HG03457 (cell line): Measurements from ENCODE around the gene CHD5.

ENCODE experiments used
- ATAC-seq: cut with Tn5 transposase; IDR thresholded peaks from one replicate; pipeline ENCODE4 v1.9.1; 2021; ENCODE audit warnings: moderate number of reproducible peaks; ENCODE audit not compliant: unreplicated experiment

The CHD5 gene

GRCh38 chr1:6101826-6102531 lies 78.1 kb downstream of the CHD5 start:
- no peak for ATAC-seq

GRCh38 chr1:6100861-6101783 lies 79.0 kb downstream of the CHD5 start:
- no peak for ATAC-seq

GRCh38 chr1:6099787-6100765 lies 80.0 kb downstream of the CHD5 start:
- no peak for ATAC-seq

DNA sequence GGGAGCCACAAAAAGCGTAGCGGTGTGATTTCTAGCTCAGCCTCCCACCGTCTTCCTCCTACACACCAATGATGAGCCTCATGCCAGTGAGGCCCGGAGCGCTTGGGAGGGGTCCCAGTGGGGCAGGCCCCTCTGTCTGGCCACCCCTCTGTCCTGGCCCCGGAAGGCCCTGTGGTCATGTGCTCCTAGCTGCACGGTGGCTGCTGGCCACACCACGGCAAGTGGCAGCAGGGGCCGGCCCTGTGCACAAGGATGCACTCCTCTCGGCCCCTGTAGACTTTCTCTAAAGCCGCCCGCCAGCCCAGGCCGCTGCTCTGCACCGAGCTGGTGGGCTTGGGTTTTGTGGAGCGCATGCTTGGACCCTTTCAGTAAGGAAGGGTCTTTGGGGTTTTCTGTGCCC lies 80.8 kb downstream of the CHD5 start:
- ATAC-seq, result no peak

DNA sequence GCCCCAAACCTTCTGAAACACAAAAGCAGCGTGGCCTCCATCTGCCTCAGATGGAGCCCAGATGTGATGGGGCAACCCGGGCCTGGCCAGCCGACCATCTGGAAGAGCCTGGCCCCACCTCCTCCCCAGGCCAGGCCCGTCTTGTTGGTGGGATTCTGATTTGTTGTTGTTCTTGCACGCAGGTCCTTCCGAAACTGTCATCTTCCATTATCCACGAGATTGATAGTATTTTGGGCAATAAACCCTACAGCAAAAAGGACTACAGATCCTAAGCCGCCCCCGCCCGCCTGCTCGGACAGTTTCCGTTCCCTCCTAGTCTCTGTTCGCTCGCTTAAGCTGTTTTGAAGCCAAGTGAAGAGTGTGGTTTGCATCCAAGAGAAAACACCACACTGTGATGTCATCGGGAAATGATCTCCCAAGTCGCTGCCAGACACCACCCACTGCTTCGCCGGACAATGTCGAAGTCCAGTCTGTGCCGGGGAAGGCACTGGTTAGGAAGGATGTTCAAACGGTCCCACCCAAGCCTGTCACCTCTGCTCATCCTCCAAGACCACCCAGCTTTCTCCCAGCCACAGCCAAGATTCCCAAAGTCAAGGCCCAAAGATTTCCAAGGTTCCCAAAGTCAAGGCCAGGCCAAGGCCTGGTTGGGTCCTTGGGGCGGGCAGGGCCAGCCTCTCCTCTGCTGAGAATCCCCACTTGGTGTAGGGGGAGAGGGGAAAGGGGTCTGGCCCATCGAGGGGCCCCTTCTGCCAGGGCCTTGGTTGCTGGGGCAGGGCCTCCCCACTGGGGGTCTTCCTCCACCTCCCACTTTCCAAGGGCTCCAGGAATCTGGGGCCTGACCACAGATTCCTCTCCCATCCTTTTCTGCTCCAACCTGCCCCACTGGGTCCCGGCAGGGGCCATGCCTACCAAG lies 81.6 kb downstream of the CHD5 start:
- no peak for ATAC-seq

DNA sequence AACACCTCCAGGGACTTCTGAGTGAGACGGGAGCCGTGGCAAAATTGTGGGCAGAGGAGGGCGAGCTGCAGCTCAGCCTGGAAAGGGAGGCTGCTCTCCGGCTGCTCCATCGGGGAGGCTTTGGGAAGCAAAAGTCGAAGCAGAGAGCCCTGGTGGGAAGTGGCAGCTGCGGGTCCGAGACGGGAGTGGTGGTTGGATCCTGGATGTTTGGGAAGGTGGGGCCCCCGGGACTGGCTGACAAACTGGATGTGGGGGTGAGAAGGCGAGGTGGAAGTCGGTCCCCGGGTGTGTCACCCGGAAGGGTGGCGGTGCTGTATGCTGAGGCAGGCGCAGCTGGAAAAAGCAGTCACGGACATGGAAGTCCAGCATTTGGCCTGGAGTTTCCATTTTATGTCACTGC lies 82.3 kb downstream of the CHD5 start:
- ATAC-seq, result no peak

GRCh38 chr1:6097117-6097595 lies 83.0 kb downstream of the CHD5 start:
- no peak for ATAC-seq

DNA sequence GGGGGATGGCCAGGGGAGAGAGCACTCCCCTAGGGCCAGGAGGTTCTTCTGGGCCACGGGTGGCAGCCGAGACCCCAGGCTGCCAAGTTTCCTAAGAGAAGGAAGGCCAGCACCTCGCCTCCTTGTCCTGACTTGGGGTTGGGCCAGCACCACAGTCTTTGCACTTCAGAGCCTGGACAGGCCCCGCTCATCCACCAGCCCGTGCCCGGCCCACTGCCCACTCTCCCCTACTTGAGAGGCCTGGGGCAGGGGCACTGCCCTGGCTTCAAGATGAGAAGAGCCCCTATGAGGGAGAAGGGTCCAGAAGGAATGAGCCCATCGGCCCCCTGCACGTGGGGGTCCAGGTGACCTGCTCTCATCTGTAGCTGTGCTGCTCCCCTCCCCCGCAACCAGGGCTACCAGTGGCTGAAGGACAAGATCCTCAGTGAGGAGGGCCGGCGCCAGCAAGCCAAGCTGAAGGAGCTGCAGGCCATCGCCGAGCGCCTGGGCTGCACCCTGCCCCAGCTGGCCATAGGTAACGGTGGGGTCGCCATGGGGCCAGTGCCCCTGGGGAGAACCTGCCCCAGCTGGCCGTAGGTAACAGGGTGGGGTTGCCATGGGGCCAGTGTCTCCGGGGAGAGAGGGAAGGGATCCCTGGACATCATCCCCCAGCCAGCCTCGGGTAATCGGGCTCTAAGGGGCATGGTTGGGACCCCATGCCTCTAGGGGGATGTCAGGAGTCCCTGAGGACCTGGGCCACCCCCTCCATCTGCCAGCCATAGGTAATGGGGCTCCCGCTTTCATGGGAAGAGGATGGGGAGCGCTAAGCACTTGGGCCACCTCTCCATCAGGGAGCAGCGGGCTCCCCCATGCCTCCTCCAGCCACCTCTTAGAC lies 83.6 kb downstream of the CHD5 start:
- ATAC-seq, result no peak

GRCh38 chr1:6095511-6096242 lies 84.4 kb downstream of the CHD5 start:
- ATAC-seq, result no peak

DNA sequence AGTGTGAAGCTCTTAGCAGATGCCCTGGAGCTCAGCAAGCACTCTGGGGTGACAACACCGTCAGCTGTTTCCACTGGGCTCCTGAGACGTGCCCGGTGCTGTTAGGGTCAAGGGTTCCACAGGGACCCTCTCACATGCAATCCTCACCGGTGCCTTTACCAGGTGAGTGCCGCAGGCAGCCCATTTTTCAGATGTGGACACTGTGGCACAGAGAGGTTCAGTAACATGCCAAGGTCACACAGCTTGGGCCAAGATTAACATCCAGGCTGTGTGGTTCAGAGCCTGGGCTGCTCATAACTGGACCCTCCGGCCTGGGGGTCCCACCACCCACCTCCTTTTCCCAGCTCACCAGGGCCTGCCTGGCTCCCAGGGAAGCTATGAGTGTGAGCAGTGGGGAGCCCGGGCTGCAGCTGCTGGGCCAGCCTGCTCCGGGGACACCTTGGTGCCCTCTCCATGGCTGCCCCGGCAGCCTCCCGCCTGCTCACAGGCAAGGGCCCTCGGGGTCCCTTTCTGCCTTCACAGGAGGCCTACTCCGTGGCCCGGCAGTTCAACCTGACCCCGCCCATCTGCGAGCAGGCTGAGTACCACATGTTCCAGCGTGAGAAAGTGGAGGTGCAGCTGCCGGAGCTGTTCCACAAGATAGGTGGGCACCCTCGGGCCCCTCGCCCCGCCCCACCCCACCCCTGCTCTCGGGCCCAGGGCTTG lies 85.2 kb downstream of the CHD5 start:
- no peak for ATAC-seq

DNA sequence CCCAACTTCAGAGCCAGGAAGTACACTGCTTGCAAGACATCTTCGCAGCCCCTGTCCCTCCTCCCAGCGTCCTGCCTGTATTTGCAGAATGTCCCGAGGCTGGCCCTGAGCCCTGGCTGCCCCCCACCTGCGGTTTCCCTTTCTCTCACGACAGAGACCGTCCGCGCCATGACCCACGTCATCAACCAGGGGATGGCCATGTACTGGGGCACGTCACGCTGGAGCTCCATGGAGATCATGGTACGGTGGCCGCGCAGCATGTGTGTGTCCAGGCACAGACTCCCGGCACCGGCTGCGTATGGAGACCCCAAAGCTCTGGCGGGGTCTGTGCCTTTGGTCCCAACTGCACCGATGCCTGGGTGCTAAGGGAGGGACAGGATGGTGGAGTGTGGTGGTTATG lies 85.9 kb downstream of the CHD5 start:
- ATAC-seq, result no peak

DNA sequence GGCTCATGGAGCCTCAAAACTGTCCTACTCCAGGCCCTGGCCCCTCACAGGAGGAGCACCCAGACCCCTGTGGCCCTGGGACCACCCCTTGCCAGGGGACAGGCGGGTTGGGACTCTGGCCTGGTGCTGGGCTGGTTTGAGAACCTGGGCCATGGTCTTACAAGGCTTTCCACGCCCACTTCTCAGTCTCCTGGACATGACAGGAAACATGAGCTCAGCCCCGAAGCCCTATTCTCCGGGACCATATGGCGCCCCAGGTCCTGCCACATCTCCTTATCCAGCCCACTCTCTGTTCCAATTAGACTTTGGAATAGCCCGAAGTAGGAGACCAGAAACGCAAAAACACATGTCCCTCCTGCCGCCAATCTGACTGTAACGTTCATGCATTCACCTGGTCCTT lies 86.5 kb downstream of the CHD5 start:
- no peak for ATAC-seq

DNA sequence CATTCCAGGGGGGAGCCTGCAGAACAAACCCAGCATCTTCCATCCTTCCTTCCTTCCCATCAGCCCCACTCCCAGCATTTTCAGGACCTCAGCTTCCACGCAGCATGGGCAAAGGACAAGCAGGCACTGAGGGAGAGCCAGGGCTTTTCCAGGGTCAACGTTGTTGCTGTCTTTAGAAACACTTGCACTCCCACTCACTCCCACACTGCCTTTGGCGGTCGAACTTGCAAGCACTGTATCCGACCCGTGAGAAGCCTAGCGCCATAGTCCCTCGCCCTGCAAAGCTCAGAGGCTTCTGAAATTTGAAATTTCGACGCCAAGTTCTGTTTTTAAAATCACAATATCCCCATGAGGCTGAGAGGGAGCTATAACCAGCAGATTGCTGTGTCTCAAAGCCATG lies 87.0 kb downstream of the CHD5 start:
- no peak for ATAC-seq

DNA sequence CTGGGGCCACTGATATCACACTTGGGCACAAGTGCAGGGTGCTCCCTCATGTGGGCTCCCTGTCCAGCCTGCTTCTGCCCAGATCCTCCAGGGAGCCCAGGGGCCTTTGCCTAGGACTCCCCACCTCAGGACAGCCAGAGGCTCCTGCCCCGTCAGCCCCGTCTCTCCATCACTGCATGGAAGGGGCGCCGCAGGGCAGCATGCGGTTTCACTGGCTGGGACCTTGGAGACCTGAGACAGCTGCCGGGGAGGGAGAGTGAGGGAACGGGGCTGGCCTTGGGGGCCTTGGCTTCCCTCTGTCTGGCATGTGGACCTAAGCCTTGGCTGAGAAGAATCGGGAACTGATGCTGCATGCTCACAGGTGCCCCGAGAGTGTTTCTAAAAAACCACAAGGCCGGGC lies 87.9 kb downstream of the CHD5 start:
- no peak for ATAC-seq

DNA sequence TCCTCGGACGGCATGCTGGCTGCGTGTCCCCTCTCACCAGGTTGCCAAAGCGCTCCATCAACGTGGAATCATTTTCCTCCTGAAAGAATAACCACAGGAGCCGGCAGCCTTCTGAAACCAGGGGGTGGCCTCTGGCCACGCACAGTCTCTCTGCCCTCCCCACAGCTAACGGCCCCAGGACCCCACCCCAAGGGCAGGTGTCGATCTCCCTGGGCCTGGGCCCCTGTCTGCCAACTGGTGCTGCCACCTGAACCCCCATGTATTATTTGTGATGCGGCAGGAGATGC lies 88.4 kb downstream of the CHD5 start:
- no peak for ATAC-seq

- ATAC-seq, result no peak
Measured at GRCh38 chr1:6090996-6091822, 88.9 kb downstream of the CHD5 start.

- no peak for ATAC-seq
Measured at GRCh38 chr1:6090288-6090687, 89.8 kb downstream of the CHD5 start.
